ENCODE data around the gene SLC19A1.

Gene SLC19A1

GRCh38 chr21:45499970-45500577 lies 42.2 kb downstream of the SLC19A1 start:
- Histone ChIP-seq H4K8ac (ENCODE audit: low read length) (no peak overlapping the region), H3K9ac (ENCODE audit: low read length) (no peak overlapping the region), H4K91ac (ENCODE audit: low read length) (no peak overlapping the region), H2BK5ac (ENCODE audit: low read depth, low read length, poor library complexity, severe bottlenecking) (no peak overlapping the region), H3K36me3 (ENCODE audit: control insufficient read depth in 1 of 2, insufficient read depth in 2 of 2, low read depth in 1 of 2, low read length in 2 of 2) (peaks cover 37 to 78% of the 10 kb centered on the region in 2 experiments), H3K27me3 (ENCODE audit: control insufficient read depth in 1 of 2, insufficient read depth in 1 of 2, low read length in 2 of 2) (no peaks in the 10 kb centered on the region), H2BK15ac (ENCODE audit: low read depth, poor library complexity, severe bottlenecking) (no peak overlapping the region), H3K9me3 (ENCODE audit: control insufficient read depth, low read length) (no peaks in the 10 kb centered on the region), H2AFZ (ENCODE audit: low read depth, low read length) (no peak overlapping the region), H3K4me3 (ENCODE audit: insufficient read depth in 1 of 2, low read depth in 1 of 2, low read length in 2 of 2) (no peak overlapping the region), H2AK5ac (ENCODE audit: low read length, severe bottlenecking) (no peak overlapping the region), H3K4me2 (ENCODE audit: low read length, poor library complexity, severe bottlenecking) (no peak overlapping the region), H2BK120ac (ENCODE audit: low read depth, low read length) (no peak overlapping the region), H3K14ac (ENCODE audit: low read length in 2 of 2) (no peak overlapping the region), H3K4ac (ENCODE audit: low read depth in 1 of 2, low read length in 2 of 2) (no peak overlapping the region), H3K27ac (ENCODE audit: low read length, poor library complexity, severe bottlenecking) (no peak overlapping the region), H3K79me1 (replicated peaks; ENCODE audit: low read length, poor library complexity, severe bottlenecking) (peaks cover 21% of the 10 kb centered on the region), H2BK12ac (ENCODE audit: low read length in 2 of 2) (no peak overlapping the region), H3K23ac (ENCODE audit: low read length in 2 of 2) (no peak overlapping the region), H3K18ac (ENCODE audit: low read depth in 1 of 2, low read length in 2 of 2) (no peak overlapping the region), H3K4me1 (ENCODE audit: control insufficient read depth, insufficient read depth, low read depth, low read length) (peaks cover 3% of the 10 kb centered on the region)
- DNase-seq: no peak
- WGBS: 87% methylated on average over 5 of the region's 6 CpGs

- peaks cover 24% of the 10 kb centered on the region for H3K79me1 ChIP-seq (replicated peaks; ENCODE audit: low read length, poor library complexity, severe bottlenecking)
- H2AK5ac ChIP-seq (ENCODE audit: low read length, severe bottlenecking): no peak overlapping the region
- no peak overlapping the region for H4K91ac ChIP-seq (ENCODE audit: low read length)
- H2BK15ac ChIP-seq (ENCODE audit: low read depth, poor library complexity, severe bottlenecking): no peak overlapping the region
- H3K14ac ChIP-seq (ENCODE audit: low read length in 2 of 2): no peak overlapping the region
- H3K9me3 ChIP-seq (ENCODE audit: control insufficient read depth, low read length): no peaks in the 10 kb centered on the region
- peaks cover 3% of the 10 kb centered on the region for H3K4me1 ChIP-seq (ENCODE audit: control insufficient read depth, insufficient read depth, low read depth, low read length)
- no peak overlapping the region for H3K4ac ChIP-seq (ENCODE audit: low read depth in 1 of 2, low read length in 2 of 2)
- H2AFZ ChIP-seq (ENCODE audit: low read depth, low read length): no peak overlapping the region
- H2BK120ac ChIP-seq (ENCODE audit: low read depth, low read length): no peak overlapping the region
- no peak overlapping the region for H2BK12ac ChIP-seq (ENCODE audit: low read length in 2 of 2)
- no peak overlapping the region for H3K27ac ChIP-seq (ENCODE audit: low read length, poor library complexity, severe bottlenecking)
- H3K23ac ChIP-seq (ENCODE audit: low read length in 2 of 2): no peak overlapping the region
- no peak overlapping the region for H4K8ac ChIP-seq (ENCODE audit: low read length)
- DNase-seq: no peak
- H3K4me2 ChIP-seq (ENCODE audit: low read length, poor library complexity, severe bottlenecking): no peak overlapping the region
- WGBS: 93% methylated on average over 25 of the region's 25 CpGs
- H3K4me3 ChIP-seq (ENCODE audit: insufficient read depth in 1 of 2, low read depth in 1 of 2, low read length in 2 of 2): no peak overlapping the region
- H3K9ac ChIP-seq (ENCODE audit: low read length): no peak overlapping the region
- no peak overlapping the region for H3K18ac ChIP-seq (ENCODE audit: low read depth in 1 of 2, low read length in 2 of 2)
- no peak overlapping the region for H2BK5ac ChIP-seq (ENCODE audit: low read depth, low read length, poor library complexity, severe bottlenecking)
- peaks cover 38 to 78% of the 10 kb centered on the region in 2 experiments for H3K36me3 ChIP-seq (ENCODE audit: control insufficient read depth in 1 of 2, insufficient read depth in 2 of 2, low read depth in 1 of 2, low read length in 2 of 2)
- H3K27me3 ChIP-seq (ENCODE audit: control insufficient read depth in 1 of 2, insufficient read depth in 1 of 2, low read length in 2 of 2): no peaks in the 10 kb centered on the region
Measured at GRCh38 chr21:45499201-45499750, 43.0 kb downstream of the SLC19A1 start.

GRCh38 chr21:45498646-45499000 lies 43.6 kb downstream of the SLC19A1 start:
- Histone ChIP-seq H3K79me1 (replicated peaks; ENCODE audit: low read length, poor library complexity, severe bottlenecking) (peaks cover 26% of the 10 kb centered on the region), H4K91ac (ENCODE audit: low read length) (no peak overlapping the region), H2BK12ac (ENCODE audit: low read length in 2 of 2) (no peak overlapping the region), H3K4ac (ENCODE audit: low read depth in 1 of 2, low read length in 2 of 2) (no peak overlapping the region), H2BK5ac (ENCODE audit: low read depth, low read length, poor library complexity, severe bottlenecking) (no peak overlapping the region), H2BK15ac (ENCODE audit: low read depth, poor library complexity, severe bottlenecking) (no peak overlapping the region), H2BK120ac (ENCODE audit: low read depth, low read length) (no peak overlapping the region), H3K4me2 (ENCODE audit: low read length, poor library complexity, severe bottlenecking) (no peak overlapping the region), H3K18ac (ENCODE audit: low read depth in 1 of 2, low read length in 2 of 2) (no peak overlapping the region), H2AFZ (ENCODE audit: low read depth, low read length) (no peak overlapping the region), H3K9me3 (ENCODE audit: control insufficient read depth, low read length) (no peaks in the 10 kb centered on the region), H4K8ac (ENCODE audit: low read length) (no peak overlapping the region), H3K27me3 (ENCODE audit: control insufficient read depth in 1 of 2, insufficient read depth in 1 of 2, low read length in 2 of 2) (no peaks in the 10 kb centered on the region), H3K9ac (ENCODE audit: low read length) (no peak overlapping the region), H3K23ac (ENCODE audit: low read length in 2 of 2) (no peak overlapping the region), H3K27ac (ENCODE audit: low read length, poor library complexity, severe bottlenecking) (no peak overlapping the region), H3K36me3 (ENCODE audit: control insufficient read depth in 1 of 2, insufficient read depth in 2 of 2, low read depth in 1 of 2, low read length in 2 of 2) (peaks cover 38 to 78% of the 10 kb centered on the region in 2 experiments), H2AK5ac (ENCODE audit: low read length, severe bottlenecking) (no peak overlapping the region), H3K4me3 (ENCODE audit: insufficient read depth in 1 of 2, low read depth in 1 of 2, low read length in 2 of 2) (peak overlapping the region in 1 of 2 experiments; percentile 11), H3K4me1 (ENCODE audit: control insufficient read depth, insufficient read depth, low read depth, low read length) (peaks cover 3% of the 10 kb centered on the region), H3K14ac (ENCODE audit: low read length in 2 of 2) (no peak overlapping the region)
- DNase-seq: no peak
- 98% methylated on average over 9 of the region's 9 CpGs for WGBS

- no peak overlapping the region for H3K23ac ChIP-seq (ENCODE audit: low read length in 2 of 2)
- no peak for DNase-seq
- H3K4ac ChIP-seq (ENCODE audit: low read depth in 1 of 2, low read length in 2 of 2): no peak overlapping the region
- H3K4me3 ChIP-seq (ENCODE audit: insufficient read depth in 1 of 2, low read depth in 1 of 2, low read length in 2 of 2): peak overlapping the region in 1 of 2 experiments; percentile 11
- peaks cover 38 to 83% of the 10 kb centered on the region in 2 experiments for H3K36me3 ChIP-seq (ENCODE audit: control insufficient read depth in 1 of 2, insufficient read depth in 2 of 2, low read depth in 1 of 2, low read length in 2 of 2)
- peaks cover 26% of the 10 kb centered on the region for H3K79me1 ChIP-seq (replicated peaks; ENCODE audit: low read length, poor library complexity, severe bottlenecking)
- H3K27me3 ChIP-seq (ENCODE audit: control insufficient read depth in 1 of 2, insufficient read depth in 1 of 2, low read length in 2 of 2): no peaks in the 10 kb centered on the region
- no peaks in the 10 kb centered on the region for H3K9me3 ChIP-seq (ENCODE audit: control insufficient read depth, low read length)
- no peak overlapping the region for H3K4me2 ChIP-seq (ENCODE audit: low read length, poor library complexity, severe bottlenecking)
- no peak overlapping the region for H4K91ac ChIP-seq (ENCODE audit: low read length)
- WGBS: 97% methylated on average over 39 of the region's 39 CpGs
- H3K9ac ChIP-seq (ENCODE audit: low read length): no peak overlapping the region
- H2BK5ac ChIP-seq (ENCODE audit: low read depth, low read length, poor library complexity, severe bottlenecking): peak overlapping the region; percentile 58
- no peak overlapping the region for H2BK15ac ChIP-seq (ENCODE audit: low read depth, poor library complexity, severe bottlenecking)
- H3K18ac ChIP-seq (ENCODE audit: low read depth in 1 of 2, low read length in 2 of 2): no peak overlapping the region
- no peak overlapping the region for H2AK5ac ChIP-seq (ENCODE audit: low read length, severe bottlenecking)
- H3K4me1 ChIP-seq (ENCODE audit: control insufficient read depth, insufficient read depth, low read depth, low read length): peaks cover 3% of the 10 kb centered on the region
- no peak overlapping the region for H3K14ac ChIP-seq (ENCODE audit: low read length in 2 of 2)
- H3K27ac ChIP-seq (ENCODE audit: low read length, poor library complexity, severe bottlenecking): no peak overlapping the region
- H4K8ac ChIP-seq (ENCODE audit: low read length): no peak overlapping the region
- no peak overlapping the region for H2AFZ ChIP-seq (ENCODE audit: low read depth, low read length)
- H2BK12ac ChIP-seq (ENCODE audit: low read length in 2 of 2): no peak overlapping the region
- H2BK120ac ChIP-seq (ENCODE audit: low read depth, low read length): no peak overlapping the region
Measured at GRCh38 chr21:45497846-45498645, 44.2 kb downstream of the SLC19A1 start.

Measured in mesenchymal stem cell (in vitro differentiated cells and primary cell).